D721Med (cell line): ENCODE results near the gene DCLK2.
"Not testable (repeated sequence)": the region's sequence is repeated elsewhere in the genome, so short reads cannot be mapped to it uniquely, and the experiment has no call there.

Experiments
- DNase-seq: peaks from one replicate; pipeline ENCODE4 v3.0.0; 2011; ENCODE audit warnings: low spot score; ENCODE audit not compliant: insufficient read length
- FAIRE-seq: peaks from 2 replicates; lab custom pipeline; 2011; peaks lifted over from hg19 to GRCh38; lab: Jason Lieb, UNC
- TF ChIP-seq, protein P1 (sequence below): IDR thresholded peaks from 2 replicates; pipeline ENCODE4 v1.5.1; 2012; ENCODE audit warnings: mild to moderate bottlenecking, control low read depth; ENCODE audit not compliant: insufficient read depth; ENCODE audit errors: missing control alignments

Gene DCLK2

DNA sequence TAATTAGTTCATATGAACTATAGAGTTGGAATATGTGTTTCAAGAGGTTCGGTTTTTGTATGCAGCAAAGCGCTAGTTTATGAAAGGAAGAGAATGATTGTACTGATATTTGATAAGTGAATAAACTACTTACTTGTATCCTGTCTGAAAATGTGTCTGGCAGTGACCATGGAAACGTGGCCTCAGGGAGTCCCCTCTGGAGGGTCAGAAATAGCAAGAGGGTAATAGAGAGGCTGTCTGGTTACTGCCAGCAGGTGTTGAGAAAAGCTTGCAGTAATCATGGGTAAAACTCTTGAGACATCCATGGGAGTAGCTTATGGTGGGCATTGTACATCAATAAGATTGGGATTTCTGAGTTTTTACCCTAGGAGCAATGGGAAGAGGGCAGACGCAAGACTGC lies 77.1 kb downstream of the DCLK2 start:
- TF ChIP-seq, protein P1, sequence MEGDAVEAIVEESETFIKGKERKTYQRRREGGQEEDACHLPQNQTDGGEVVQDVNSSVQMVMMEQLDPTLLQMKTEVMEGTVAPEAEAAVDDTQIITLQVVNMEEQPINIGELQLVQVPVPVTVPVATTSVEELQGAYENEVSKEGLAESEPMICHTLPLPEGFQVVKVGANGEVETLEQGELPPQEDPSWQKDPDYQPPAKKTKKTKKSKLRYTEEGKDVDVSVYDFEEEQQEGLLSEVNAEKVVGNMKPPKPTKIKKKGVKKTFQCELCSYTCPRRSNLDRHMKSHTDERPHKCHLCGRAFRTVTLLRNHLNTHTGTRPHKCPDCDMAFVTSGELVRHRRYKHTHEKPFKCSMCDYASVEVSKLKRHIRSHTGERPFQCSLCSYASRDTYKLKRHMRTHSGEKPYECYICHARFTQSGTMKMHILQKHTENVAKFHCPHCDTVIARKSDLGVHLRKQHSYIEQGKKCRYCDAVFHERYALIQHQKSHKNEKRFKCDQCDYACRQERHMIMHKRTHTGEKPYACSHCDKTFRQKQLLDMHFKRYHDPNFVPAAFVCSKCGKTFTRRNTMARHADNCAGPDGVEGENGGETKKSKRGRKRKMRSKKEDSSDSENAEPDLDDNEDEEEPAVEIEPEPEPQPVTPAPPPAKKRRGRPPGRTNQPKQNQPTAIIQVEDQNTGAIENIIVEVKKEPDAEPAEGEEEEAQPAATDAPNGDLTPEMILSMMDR: no peak
- FAIRE-seq: no peak
- no peak for DNase-seq

DNA sequence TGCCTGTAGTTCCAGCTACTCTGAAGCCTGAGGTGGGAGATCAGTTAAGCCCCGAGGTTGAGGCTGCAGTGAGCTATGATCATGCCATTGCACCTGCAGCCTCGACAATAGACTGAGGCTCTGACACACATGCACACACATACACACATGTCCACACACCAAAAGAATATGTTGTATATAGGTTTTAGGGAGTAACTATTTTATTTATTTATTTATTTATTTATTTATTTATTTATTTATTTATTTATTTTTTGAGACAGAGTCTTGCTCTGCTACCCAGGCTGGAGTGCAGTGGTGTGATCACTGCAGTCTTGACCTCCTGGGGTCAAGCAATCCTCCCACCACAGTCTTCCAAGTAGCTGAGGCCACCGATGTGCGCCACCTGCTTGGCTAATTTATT lies 78.3 kb downstream of the DCLK2 start:
- FAIRE-seq (no peak), DNase-seq (no peak)
- TF ChIP-seq, protein P1: no peak

DNA sequence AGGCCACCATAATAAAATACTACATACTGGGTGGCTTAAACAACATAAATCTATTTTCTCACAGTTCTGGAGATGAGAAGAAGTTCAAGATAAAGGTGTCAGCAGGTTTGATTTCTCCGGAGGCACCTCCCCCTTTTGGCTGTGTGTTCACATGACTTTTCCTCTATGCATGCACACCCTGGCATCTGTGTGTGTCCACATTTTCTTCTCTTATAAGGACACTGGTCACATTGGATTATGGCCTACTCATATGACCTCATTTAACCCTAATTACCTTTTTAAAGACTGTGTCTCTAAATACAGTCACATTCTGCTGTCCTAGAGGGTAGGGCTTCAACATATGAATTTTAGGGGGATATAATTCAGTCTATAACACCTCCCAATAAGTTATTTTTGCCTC lies 79.8 kb downstream of the DCLK2 start:
- FAIRE-seq (no peak), DNase-seq (no peak)
- TF ChIP-seq, protein P1: no peak

DNA sequence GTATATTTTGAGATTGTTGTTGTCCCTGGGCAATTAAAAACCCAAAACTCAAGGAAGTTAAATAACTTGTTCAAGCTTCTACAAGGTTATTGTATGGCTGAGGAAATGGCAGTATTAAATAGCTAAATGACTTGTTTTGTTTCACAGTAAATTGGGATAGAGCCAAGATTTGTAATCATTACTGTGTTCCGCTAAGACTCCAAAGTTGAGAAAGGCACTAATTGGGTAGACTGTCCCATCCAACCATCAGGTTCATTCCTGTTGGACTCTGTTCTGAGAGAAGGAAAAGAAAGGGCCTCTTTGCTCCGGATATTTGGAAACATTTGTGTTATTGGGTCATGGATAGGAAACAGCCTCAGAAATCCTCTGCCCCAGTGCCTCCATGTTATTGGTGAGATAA lies 82.2 kb downstream of the DCLK2 start:
- TF ChIP-seq, protein P1: no peak
- DNase-seq (no peak), FAIRE-seq (no peak)

DNA sequence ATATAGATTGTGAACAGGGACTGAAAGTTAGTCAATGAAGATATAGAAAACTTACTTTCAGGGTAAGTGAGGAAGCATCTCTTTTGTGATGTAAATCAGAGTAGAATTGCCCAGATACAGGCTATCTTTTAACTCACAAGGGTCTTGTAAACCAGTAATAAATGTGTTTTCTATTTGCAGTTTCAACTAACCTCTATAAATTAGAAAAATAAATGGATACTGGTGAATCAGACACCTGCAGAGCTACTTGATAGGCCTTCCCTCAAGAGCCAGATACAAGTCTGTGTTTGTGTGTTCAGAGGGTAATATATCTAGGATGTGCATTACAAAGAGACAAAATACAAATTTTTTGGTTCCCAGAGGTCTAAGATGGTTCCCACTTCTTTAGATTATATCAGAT lies 82.9 kb downstream of the DCLK2 start:
- DNase-seq (no peak), FAIRE-seq (no peak)
- TF ChIP-seq, protein P1: no peak

DNA sequence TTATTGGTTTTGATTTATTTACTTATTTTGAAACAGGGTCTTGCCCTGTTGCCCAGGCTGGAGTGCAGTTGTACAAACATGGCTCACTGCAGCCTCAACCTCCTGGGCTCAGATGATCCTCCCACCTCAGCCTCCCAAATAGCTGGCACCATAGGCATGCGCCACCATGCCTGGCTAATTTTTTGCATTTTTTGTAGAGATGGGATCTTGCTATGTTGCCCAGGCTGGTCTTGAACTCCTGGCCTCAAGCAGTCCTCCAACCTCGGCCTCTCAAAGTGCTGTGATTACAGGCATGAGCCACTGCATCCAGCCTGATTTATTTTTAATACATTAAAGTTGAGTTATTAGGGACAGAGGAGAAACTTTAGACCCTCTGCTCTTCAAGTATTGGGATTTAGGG lies 83.8 kb downstream of the DCLK2 start:
- DNase-seq, FAIRE-seq: not testable (repeated sequence)

DNA sequence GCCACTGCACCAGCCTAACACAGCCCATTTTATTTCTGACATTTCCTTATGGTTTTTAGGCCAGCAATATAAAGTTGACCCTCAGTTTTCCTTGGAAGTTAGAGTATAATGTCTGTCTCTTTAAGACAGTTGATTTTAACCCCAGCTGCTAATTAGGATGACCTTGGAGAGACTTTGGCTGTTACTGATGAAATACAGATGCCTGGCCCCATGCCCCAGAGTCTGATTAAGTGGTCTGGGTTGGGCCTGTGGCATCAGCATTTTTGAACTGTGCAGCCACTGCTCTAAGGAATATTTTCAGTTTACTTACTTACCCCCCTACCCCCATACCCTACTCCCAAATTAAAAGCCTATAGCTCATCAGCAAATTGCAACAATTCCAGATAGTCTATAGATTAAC lies 85.8 kb downstream of the DCLK2 start:
- FAIRE-seq: no peak
- TF ChIP-seq, protein P1: no peak
- no peak for DNase-seq
